ENCODE data around the gene PRKAG2. TPM values are rescaled to one million over a fixed set of nuclear protein-coding genes. Genes with fewer than 3 reads are reported as not detected.

The PRKAG2 gene
- total and polyA plus RNA-seq, 4 donors = 17.5 to 33.3 (median 23.9) TPM

DNA sequence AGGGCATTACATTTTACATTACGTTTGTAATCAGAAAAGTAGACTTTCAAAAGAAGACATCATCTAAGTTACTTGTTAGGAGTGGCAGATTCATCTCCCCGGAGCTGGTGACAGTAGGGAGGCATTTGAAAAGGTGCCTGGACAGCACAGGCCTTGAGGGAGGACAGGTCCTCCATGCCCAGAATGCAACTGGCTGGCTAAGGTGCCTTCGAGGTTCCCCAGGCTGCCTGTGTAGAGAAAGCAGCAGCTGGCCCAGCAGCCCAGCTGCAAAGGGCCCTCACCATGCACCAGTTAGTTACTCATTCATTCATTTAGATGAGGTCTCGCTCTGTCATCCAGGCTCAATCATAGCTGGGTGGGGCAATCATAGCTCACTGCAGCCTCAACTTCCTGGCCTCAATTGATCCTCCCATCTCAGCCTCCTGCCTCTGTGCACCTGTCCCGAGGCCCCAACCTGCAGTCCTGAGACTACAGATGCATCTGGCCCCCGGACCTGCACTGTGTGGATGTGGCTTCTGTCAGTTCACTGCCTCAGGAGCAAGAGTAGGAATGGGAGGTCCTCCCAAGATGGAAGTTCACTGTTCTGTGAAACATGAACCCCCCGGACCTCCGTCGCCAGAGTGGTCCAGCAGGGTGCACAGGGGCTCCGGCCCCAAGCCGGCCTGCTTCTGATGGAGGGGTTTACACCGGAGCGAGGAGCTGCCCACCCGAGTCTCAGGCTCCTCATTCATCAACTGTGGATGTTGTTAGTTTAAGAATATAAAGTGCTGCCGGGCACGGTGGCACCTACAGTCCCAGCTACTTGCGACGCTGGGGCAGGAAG, 36.6 kb downstream of the PRKAG2 start:
- no peak overlapping the region for H3K4me3 ChIP-seq
- no peaks in the 10 kb centered on the region for H3K9me3 ChIP-seq (ENCODE audit: control insufficient read depth in 4 of 4, insufficient read depth in 3 of 4, low read length in 3 of 4)
- peaks cover 0 to 15% (median 0%) of the 10 kb centered on the region in 5 donors for H3K4me1 ChIP-seq (ENCODE audit: control insufficient read depth in 5 of 5, insufficient read depth in 5 of 5, low read length in 5 of 5)
- WGBS, 2 donors = 90 to 93% methylated on average over 18 of the region's 18 CpGs
- no peak overlapping the region for H3K27ac ChIP-seq (ENCODE audit: low read depth in 1 of 2, low read length in 1 of 2)
- peaks cover 0 to 3% (median 0%) of the 10 kb centered on the region in 4 donors for H3K36me3 ChIP-seq (ENCODE audit: control insufficient read depth in 4 of 4, insufficient read depth in 4 of 4, low read length in 4 of 4)
- no peak overlapping the region for H3K9ac ChIP-seq (ENCODE audit: insufficient read depth in 1 of 2, low read length in 2 of 2)
- TF ChIP-seq, protein P1, sequence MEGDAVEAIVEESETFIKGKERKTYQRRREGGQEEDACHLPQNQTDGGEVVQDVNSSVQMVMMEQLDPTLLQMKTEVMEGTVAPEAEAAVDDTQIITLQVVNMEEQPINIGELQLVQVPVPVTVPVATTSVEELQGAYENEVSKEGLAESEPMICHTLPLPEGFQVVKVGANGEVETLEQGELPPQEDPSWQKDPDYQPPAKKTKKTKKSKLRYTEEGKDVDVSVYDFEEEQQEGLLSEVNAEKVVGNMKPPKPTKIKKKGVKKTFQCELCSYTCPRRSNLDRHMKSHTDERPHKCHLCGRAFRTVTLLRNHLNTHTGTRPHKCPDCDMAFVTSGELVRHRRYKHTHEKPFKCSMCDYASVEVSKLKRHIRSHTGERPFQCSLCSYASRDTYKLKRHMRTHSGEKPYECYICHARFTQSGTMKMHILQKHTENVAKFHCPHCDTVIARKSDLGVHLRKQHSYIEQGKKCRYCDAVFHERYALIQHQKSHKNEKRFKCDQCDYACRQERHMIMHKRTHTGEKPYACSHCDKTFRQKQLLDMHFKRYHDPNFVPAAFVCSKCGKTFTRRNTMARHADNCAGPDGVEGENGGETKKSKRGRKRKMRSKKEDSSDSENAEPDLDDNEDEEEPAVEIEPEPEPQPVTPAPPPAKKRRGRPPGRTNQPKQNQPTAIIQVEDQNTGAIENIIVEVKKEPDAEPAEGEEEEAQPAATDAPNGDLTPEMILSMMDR (IDR thresholded peaks at IDR 0.05; ENCODE audit: control extremely low read depth, extremely low read depth) = no peak
- no peaks in the 10 kb centered on the region for H3K27me3 ChIP-seq (ENCODE audit: control insufficient read depth in 3 of 3, insufficient read depth in 3 of 3, low read length in 2 of 3)
- no peak for DNase-seq
- no peak for ATAC-seq (ENCODE audit: insufficient read depth, low FRiP score)

- no peaks in the 10 kb centered on the region for H3K27me3 ChIP-seq (ENCODE audit: control insufficient read depth in 3 of 3, insufficient read depth in 3 of 3, low read length in 2 of 3)
- no peak overlapping the region for H3K9ac ChIP-seq (ENCODE audit: insufficient read depth in 1 of 2, low read length in 2 of 2)
- TF ChIP-seq, protein P1 (IDR thresholded peaks at IDR 0.05; ENCODE audit: control extremely low read depth, extremely low read depth) = no peak
- WGBS, 2 donors = 40 to 69% methylated on average over 13 of the region's 13 CpGs
- no peak overlapping the region for H3K27ac ChIP-seq (ENCODE audit: low read depth in 1 of 2, low read length in 1 of 2)
- H3K36me3 ChIP-seq (ENCODE audit: control insufficient read depth in 4 of 4, insufficient read depth in 4 of 4, low read length in 4 of 4) = peaks cover 0 to 3% (median 0%) of the 10 kb centered on the region in 4 donors
- ATAC-seq (ENCODE audit: insufficient read depth, low FRiP score) (no peak), DNase-seq (no peak)
- peaks cover 0 to 15% (median 0%) of the 10 kb centered on the region in 5 donors for H3K4me1 ChIP-seq (ENCODE audit: control insufficient read depth in 5 of 5, insufficient read depth in 5 of 5, low read length in 5 of 5)
- no peak overlapping the region for H3K4me3 ChIP-seq
- no peaks in the 10 kb centered on the region for H3K9me3 ChIP-seq (ENCODE audit: control insufficient read depth in 4 of 4, insufficient read depth in 3 of 4, low read length in 3 of 4)
These were observed 37.4 kb downstream of the PRKAG2 start for GRCh38 chr7:151839451-151839921.

DNA sequence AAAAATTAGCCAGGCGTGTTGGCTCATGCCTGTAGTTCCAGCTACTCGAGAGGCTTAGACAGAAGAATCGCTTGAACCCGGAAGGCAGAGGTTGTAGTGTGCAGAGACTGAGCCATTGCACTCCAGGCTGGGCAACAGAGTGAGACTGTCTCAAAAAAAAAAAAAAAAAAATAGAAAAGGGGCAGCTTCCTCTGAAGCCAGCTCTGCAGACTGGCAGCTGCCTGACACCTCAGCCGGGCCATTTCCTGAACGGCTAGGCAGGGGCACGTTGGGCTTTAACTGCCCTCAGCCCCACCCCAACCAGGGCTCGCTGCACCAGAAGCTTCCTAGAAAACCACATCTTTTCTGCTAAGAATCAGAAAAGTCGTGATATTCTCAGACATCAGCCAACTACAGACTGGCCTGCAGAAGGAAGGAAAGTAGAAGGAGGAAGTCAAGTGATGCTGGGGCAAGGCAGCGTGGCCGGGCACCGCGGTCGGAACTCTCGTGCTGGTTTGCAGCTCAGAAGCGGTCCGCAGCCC, 38.0 kb downstream of the PRKAG2 start:
- Histone ChIP-seq H3K4me1 (ENCODE audit: control insufficient read depth in 5 of 5, insufficient read depth in 5 of 5, low read length in 5 of 5) (peaks cover 0 to 15% (median 0%) of the 10 kb centered on the region in 5 donors), H3K4me3 (no peak overlapping the region), H3K27ac (ENCODE audit: low read depth in 1 of 2, low read length in 1 of 2) (no peak overlapping the region), H3K27me3 (ENCODE audit: control insufficient read depth in 3 of 3, insufficient read depth in 3 of 3, low read length in 2 of 3) (no peaks in the 10 kb centered on the region), H3K36me3 (ENCODE audit: control insufficient read depth in 4 of 4, insufficient read depth in 4 of 4, low read length in 4 of 4) (peaks cover 0 to 3% (median 0%) of the 10 kb centered on the region in 4 donors), H3K9ac (ENCODE audit: insufficient read depth in 1 of 2, low read length in 2 of 2) (no peak overlapping the region), H3K9me3 (ENCODE audit: control insufficient read depth in 4 of 4, insufficient read depth in 3 of 4, low read length in 3 of 4) (no peaks in the 10 kb centered on the region)
- 27 to 55% methylated on average over 17 of the region's 17 CpGs for WGBS, 2 donors
- TF ChIP-seq, protein P1 (IDR thresholded peaks at IDR 0.05; ENCODE audit: control extremely low read depth, extremely low read depth) = no peak
- DNase-seq (no peak), ATAC-seq (ENCODE audit: insufficient read depth, low FRiP score) (peak; percentile 44)
